NCI-H2196 treated with DMSO at 0.1 percent for 48 hours (cell line): ENCODE measurements around the gene RAB43.
"Not testable (repeated sequence)": the region's sequence is repeated elsewhere in the genome, so short reads cannot be mapped to it uniquely, and the experiment has no call there.

Source experiments
- DNase-seq: peaks from one replicate; lab custom pipeline; 2025; ENCODE audit not compliant: unreplicated experiment; lab: John Stamatoyannopoulos, UW

The RAB43 gene

GRCh38 chr3:129122412-129123011 lies 908 bp upstream of the RAB43 start:
- no peak for DNase-seq

DNA sequence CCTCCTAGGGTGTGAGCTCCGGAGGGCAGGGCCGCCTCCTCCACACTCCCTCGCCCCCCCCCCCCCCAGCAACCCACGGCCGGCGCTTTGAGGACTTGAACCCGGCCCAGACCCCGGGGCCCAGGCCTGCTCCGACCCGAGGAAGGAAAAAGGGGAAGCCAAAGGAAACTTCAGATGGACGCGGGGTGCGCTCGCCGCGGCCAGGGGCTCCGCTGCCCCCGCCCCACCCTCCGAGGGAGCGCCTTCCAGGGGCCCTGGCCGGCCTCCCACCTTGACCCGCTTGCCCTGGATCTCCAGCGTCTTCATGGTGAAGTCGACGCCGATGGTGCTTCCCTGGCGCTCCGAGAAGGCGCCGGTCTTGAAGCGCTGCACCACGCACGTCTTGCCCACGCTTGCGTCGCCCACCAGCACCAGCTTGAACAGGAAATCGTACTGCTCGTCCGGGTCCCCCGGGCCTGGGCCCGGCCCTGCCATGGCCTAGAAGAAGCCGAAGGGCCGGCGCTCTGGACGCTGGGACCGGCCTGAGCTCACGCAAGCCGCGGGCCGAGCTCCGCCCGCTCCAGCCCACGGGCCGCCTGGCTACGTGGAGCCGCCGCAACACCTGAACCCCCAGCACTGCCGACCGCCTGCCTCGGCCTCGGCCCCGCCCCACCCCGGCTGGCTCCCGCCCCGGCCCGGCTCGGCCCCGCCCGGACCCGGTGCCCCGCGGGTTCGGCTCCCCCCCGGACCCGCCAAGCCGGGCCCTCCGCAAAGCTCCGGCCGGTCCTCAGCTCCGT lies 400 bp downstream of the RAB43 start:
- DNase-seq = no peak

DNA sequence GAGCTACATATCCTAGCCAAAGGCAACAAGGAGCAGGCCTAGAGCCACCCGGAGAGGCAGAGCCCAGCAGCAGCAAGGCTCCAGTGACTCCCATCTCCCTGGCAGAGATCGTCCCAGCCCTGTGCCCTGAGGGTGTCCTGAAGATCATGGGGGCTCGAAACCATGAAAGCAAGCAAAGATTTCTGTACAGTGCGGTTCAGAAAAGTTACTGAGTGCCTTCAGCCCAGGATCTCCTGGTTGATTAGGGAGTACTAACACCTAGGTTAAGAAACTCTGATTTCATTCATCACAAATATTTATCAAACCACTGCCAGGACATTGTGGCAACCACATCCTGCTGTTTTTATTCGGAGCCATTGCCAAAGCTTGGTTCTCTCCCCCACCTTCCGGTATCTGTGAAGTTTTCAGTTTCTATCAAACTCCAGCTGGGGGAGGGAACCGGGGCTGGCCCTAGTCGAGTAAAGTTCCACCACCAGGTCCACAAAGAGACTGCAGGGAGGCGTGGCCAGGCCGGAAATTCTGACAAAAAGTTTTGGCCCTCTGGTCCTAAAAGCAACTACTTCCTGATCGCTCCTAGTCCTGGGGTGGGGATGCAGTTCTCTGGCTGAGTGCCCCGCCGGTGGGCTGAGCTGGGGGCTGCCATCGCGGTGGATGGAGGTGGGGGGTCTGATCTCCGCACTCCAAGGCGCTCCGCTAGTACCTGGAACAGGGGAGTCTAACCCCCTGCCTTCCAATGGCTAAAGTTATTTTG lies 1.2 kb downstream of the RAB43 start:
- DNase-seq = peak; percentile 23

GRCh38 chr3:129119365-129120100 lies 2.1 kb downstream of the RAB43 start:
- no peak for DNase-seq

DNA sequence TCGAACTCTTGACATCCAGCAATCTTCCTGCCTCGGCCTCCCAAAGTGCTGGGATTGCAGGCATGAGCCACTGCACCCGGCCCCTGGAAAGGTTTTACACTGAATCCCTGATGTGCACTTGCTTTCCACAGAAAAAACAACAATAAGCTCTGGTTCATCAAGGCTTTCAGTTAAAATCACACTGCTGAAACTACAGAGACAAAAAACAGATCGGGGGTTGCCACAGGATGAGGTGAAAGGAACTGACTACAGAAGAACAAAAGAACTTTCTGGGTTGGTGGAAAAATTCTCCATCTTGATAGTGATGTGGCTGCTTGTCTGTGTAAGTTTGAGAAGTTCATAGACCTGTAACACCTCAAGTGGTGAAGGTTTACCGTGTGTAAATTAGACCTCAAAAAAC lies 2.9 kb downstream of the RAB43 start:
- no peak for DNase-seq

GRCh38 chr3:129117134-129117533 lies 4.5 kb downstream of the RAB43 start:
- no peak for DNase-seq

GRCh38 chr3:129116482-129116946 lies 5.1 kb downstream of the RAB43 start:
- DNase-seq = no peak

DNA sequence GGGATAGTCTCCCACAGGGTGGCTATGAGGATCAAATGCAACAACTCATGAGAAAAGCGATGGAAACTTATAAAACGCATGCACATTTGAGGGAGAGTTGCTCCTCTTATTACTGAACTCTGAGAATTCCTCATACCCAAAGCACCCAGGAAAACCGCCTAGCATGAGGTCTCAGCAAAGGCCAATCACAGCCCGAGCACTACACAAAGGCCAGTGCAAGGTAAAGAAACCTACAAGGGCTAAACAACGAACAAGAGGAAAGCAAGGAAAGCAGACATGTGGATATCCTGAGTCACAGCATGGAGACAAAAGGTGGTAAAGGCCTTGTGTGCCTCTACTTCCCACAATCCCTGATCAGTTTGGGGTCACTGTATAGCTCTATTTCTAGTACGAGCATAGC lies 7.1 kb downstream of the RAB43 start:
- no peak for DNase-seq

GRCh38 chr3:129112308-129113052 lies 9.1 kb downstream of the RAB43 start:
- no peak for DNase-seq

DNA sequence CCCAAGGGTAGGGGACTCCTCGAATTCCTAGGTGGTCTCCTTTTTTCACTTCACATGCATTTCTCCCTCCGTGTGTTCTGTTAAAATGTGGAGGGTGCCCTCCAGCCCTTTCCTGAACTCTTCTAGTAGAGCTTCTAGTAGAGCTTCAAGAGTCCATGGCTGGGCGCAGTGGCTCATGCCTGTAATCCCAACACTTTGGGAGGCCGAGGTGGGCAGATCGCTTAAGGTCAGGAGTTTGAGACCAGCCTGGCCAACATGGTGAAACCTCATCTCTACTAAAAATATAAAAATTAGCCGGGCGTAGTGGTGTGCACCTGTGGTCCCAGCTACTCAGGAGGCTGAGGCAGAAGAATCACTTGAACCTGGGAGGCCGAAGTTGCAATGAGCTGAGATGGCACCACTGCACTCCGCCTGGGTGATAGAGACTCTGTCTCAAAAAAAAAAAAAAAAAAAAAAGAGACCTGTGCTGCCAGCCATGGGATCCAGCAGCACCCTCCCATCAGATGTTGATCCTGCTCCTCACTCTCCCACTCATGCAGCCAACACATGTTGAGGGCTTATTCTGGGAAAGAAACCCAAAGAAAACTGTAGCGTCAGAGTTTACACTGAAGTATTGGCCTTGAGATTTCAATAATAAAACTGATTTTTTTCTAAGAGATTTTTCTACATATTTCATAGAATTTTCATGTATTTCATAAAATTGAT lies 10.4 kb downstream of the RAB43 start:
- not testable (repeated sequence) for DNase-seq

- DNase-seq = no peak
These were observed 13.8 kb downstream of the RAB43 start for GRCh38 chr3:129107793-129108192.

DNA sequence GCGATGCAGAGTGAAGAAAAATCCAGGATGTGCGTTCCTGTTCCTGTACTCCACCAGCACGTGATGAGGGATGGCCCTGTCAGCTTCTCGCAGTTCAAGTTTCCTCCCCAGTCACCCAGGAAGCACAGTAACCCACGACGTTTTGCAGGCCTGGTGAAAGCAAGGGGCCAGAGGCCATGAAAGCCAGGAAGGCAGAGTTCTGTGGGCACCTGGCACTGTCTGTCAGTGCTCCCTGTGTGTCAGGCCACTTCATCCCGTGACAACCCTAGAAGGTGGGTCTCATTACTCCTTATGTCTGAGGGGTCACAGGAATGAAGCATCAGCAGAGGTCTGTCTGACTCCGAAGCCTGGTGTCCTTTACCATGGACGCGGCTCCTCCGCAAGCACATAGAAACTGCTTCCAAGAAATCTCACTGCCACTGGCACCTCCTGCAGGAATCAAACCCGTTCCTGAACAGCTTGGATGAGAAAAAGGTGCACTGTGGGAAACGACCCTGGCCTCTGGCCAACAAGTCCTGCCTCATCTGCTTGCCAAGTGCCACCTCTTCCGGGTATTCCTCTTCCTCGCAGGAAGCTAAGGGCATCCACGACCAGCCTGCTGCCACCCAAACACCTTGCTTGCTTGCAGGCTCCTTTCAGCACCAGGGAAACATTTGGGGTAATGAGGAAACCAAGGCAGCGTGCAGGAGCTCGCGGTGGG lies 14.6 kb downstream of the RAB43 start:
- DNase-seq = no peak

DNA sequence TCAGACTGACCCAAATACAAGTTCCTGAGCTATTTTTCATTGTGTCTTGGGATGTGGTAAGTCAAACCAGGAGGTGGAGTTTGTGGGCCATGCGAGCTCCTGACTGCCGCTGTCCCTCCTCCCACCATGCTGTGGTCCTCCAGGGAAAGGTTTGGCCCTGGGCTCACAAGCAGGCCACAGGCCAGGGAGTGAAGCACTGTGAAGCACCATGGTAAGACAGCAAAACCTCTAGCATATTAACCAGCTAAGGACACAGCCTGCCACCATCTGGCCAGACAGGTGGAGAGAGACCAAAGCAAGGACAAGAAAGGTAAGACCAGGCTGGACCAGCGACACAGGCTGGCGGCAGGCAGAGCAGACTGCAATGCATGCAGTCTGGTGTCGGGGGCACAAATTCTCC lies 15.3 kb downstream of the RAB43 start:
- DNase-seq = peak; percentile 22

DNA sequence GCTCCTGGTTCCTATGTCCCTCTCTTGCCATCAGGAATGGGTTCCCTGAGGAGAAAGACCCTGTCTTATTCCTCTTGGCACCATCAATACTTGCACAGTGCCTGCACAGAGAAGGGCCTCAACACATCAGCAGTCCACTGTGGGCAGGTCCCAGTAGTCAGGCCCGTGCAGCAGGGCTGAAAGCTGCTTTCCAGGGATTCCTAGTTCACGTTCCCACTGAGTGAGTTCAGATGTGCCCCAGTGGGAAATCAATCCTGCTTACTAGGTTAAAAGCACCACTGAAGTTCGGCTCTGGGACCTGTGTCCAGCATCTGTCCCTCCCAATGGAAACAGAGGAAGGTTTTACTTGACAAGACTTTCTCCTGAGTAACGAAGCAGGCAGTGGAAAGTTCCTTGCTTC lies 15.7 kb downstream of the RAB43 start:
- no peak for DNase-seq

- no peak for DNase-seq
These were observed 17.0 kb downstream of the RAB43 start for GRCh38 chr3:129104498-129105079.

DNA sequence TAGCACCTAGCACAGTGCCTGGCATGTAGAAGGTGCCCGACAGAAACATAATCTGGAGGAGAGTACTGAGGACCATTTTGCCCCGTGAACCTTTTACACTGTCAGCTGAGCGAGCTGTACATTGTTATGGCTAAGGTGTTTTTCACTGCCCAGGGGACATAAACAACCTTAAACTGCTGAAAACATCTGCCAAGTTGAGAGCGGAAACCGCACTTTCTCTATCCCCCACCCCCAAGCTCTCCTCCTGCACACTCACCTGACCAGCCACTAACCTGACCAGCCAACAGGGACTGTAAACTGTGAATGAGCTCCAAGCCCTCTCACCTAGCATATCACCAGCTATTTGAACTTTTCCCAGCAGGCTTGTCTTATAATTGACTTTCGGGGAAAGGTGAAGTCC lies 17.6 kb downstream of the RAB43 start:
- DNase-seq = no peak

DNA sequence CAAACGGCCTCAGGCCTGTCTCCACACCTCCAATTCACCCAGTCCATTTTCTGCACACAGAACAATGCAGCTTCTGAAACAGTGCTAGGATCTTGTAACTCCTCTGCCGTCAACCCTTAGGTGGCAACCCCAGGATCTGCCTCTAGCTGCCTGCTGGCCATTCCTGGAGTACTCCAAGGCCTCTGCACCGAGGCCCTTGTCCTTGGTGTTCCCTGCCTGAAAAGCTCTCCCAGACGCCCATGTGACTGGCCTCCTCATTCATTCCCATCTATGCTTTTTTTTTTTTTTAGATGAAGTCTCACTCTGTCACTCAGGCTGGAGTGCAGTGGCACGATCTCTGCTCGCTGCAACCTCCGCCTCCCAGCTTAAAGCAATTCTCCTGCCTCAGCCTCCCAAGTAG lies 18.3 kb downstream of the RAB43 start:
- DNase-seq = no peak

GRCh38 chr3:129101370-129102138 lies 20.1 kb downstream of the RAB43 start:
- no peak for DNase-seq
